ENCODE results near the gene DAPL1. TPM values are rescaled to one million over a fixed set of nuclear protein-coding genes. Genes with fewer than 3 reads are reported as not detected.

DAPL1 gene
- polyA plus RNA-seq, 3 donors, result not detected

DNA sequence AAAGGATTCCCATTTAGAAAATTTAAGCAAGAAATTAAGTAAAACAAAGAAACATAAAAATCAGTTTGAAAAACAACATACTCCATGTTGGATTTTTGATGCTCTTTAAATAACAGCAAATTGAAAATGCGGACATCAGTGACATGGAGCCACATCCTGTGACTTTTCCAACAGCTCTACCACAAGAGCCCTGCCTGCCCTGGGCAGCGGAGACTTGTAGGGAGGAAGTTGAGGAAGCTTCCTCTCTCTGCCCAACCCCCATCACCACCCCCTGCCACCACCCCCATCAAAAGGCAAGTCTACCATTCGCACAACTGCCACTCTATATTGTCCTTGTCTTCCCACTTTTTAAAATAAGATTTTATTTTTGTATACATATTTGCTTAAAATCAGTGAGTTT lies 32.8 kb upstream of the DAPL1 start:
- Histone ChIP-seq H3K4me1 (ENCODE audit: control insufficient read depth in 1 of 2, insufficient read depth in 2 of 2, low read length in 2 of 2) (no peaks in the 10 kb centered on the region), H3K4me3 (replicated peaks in 1 of 3; ENCODE audit: low read depth in 2 of 3, low read length in 3 of 3) (no peak overlapping the region), H3K9me3 (replicated peaks in 1 of 2; ENCODE audit: control insufficient read depth in 1 of 2, insufficient read depth in 1 of 2, low read length in 2 of 2) (no peaks in the 10 kb centered on the region), H3K4me2 (replicated peaks; ENCODE audit: extremely low read depth, low read length, poor library complexity, severe bottlenecking) (no peak overlapping the region), H2AFZ (ENCODE audit: insufficient read depth, low read depth, low read length, poor library complexity, severe bottlenecking) (no peak overlapping the region), H3K79me2 (ENCODE audit: insufficient read depth, low read length) (no peaks in the 10 kb centered on the region), H4K20me1 (ENCODE audit: insufficient read depth, low read length) (no peaks in the 10 kb centered on the region), H3K27ac (ENCODE audit: low read depth in 1 of 2, low read length in 2 of 2) (no peak overlapping the region), H3K9ac (ENCODE audit: insufficient read depth, low read length, poor library complexity, severe bottlenecking) (no peak overlapping the region), H3K36me3 (replicated peaks in 1 of 2; ENCODE audit: control insufficient read depth in 1 of 2, insufficient read depth in 2 of 2, low read length in 2 of 2) (no peaks in the 10 kb centered on the region), H3K27me3 (ENCODE audit: control insufficient read depth in 2 of 2, insufficient read depth in 2 of 2, low read length in 2 of 2) (no peaks in the 10 kb centered on the region)
- H3K4me3 Mint-ChIP-seq, result no peak overlapping the region
- DNase-seq, result no peak
- peaks cover 8% of the 10 kb centered on the region for H3K4me1 Mint-ChIP-seq
- intact Hi-C loops (cut with micrococcal nuclease), result no loop called here
- no CpG with 5 or more reads among the region's 3 CpGs for WGBS (ENCODE audit: insufficient coverage)
- no peaks in the 10 kb centered on the region for H3K36me3 Mint-ChIP-seq
- TF ChIP-seq, protein P1, sequence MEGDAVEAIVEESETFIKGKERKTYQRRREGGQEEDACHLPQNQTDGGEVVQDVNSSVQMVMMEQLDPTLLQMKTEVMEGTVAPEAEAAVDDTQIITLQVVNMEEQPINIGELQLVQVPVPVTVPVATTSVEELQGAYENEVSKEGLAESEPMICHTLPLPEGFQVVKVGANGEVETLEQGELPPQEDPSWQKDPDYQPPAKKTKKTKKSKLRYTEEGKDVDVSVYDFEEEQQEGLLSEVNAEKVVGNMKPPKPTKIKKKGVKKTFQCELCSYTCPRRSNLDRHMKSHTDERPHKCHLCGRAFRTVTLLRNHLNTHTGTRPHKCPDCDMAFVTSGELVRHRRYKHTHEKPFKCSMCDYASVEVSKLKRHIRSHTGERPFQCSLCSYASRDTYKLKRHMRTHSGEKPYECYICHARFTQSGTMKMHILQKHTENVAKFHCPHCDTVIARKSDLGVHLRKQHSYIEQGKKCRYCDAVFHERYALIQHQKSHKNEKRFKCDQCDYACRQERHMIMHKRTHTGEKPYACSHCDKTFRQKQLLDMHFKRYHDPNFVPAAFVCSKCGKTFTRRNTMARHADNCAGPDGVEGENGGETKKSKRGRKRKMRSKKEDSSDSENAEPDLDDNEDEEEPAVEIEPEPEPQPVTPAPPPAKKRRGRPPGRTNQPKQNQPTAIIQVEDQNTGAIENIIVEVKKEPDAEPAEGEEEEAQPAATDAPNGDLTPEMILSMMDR (IDR thresholded peaks at IDR 0.05), result no peak
- H3K9me3 Mint-ChIP-seq, result peaks cover 0 to 2% (median 0%) of the 10 kb centered on the region in 7 donors
- no peak overlapping the region for H3K27ac Mint-ChIP-seq
- H3K27me3 Mint-ChIP-seq (ENCODE audit: low read depth in 3 of 3), result no peaks in the 10 kb centered on the region

DNA sequence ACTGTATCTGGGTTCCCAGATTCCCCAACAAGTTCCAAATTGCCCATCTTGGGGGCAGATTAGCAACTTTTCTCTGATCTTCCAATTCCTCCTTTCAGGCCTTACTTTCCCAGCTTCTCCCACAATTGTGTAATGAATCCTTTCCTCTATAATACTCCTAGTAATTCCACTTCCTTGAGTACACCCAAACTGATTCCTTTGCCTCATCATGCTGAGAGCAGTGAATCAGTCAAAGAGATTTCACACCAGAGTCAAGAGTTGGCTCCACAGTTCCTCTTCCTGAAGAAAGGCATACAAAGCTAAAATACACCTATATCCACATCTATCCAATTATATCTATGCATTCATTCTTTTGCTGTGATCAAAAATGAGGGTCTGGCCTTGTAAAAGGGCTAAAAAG lies 28.6 kb upstream of the DAPL1 start:
- no peaks in the 10 kb centered on the region for H3K36me3 ChIP-seq (replicated peaks in 1 of 2; ENCODE audit: control insufficient read depth in 1 of 2, insufficient read depth in 2 of 2, low read length in 2 of 2)
- H3K4me3 ChIP-seq (replicated peaks in 1 of 3; ENCODE audit: low read depth in 2 of 3, low read length in 3 of 3), result no peak overlapping the region
- H3K9me3 ChIP-seq (replicated peaks in 1 of 2; ENCODE audit: control insufficient read depth in 1 of 2, insufficient read depth in 1 of 2, low read length in 2 of 2), result peaks cover 0 to 2% of the 10 kb centered on the region in 2 donors
- H3K4me2 ChIP-seq (replicated peaks; ENCODE audit: extremely low read depth, low read length, poor library complexity, severe bottlenecking), result no peak overlapping the region
- peaks cover 0 to 2% (median 1%) of the 10 kb centered on the region in 3 donors for H3K27me3 Mint-ChIP-seq (ENCODE audit: low read depth in 3 of 3)
- H3K4me3 Mint-ChIP-seq, result no peak overlapping the region
- no peak for DNase-seq
- intact Hi-C loops (cut with micrococcal nuclease), result no loop called here
- no peak overlapping the region for H2AFZ ChIP-seq (ENCODE audit: insufficient read depth, low read depth, low read length, poor library complexity, severe bottlenecking)
- no peak overlapping the region for H3K9ac ChIP-seq (ENCODE audit: insufficient read depth, low read length, poor library complexity, severe bottlenecking)
- no peaks in the 10 kb centered on the region for H3K79me2 ChIP-seq (ENCODE audit: insufficient read depth, low read length)
- H3K36me3 Mint-ChIP-seq, result no peaks in the 10 kb centered on the region
- TF ChIP-seq, protein P1 (IDR thresholded peaks at IDR 0.05), result no peak
- H4K20me1 ChIP-seq (ENCODE audit: insufficient read depth, low read length), result no peaks in the 10 kb centered on the region
- H3K4me1 Mint-ChIP-seq, result peaks cover 6% of the 10 kb centered on the region
- no peaks in the 10 kb centered on the region for H3K27me3 ChIP-seq (ENCODE audit: control insufficient read depth in 2 of 2, insufficient read depth in 2 of 2, low read length in 2 of 2)
- peaks cover 0 to 3% (median 2%) of the 10 kb centered on the region in 7 donors for H3K9me3 Mint-ChIP-seq
- no peak overlapping the region for H3K27ac ChIP-seq (ENCODE audit: low read depth in 1 of 2, low read length in 2 of 2)
- H3K4me1 ChIP-seq (ENCODE audit: control insufficient read depth in 1 of 2, insufficient read depth in 2 of 2, low read length in 2 of 2), result no peaks in the 10 kb centered on the region
- H3K27ac Mint-ChIP-seq, result no peak overlapping the region

Measured in CD14-positive monocyte (primary cell).